ENCODE results near the gene OXER1.

GRCh38 chr2:42722320-42723190 is 41.4 kb downstream of the OXER1 start:
- TF ChIP-seq CTCF (IDR thresholded peaks at IDR 0.05) (no peak), POLR2AphosphoS5 (IDR thresholded peaks at IDR 0.05) (no peak)

All from prostate gland (tissue), 2 donors.